ENCODE measurements around the gene SCG5.
A peak's percentile ranks its signal among the peaks of the same experiment; 100 is the strongest.
"Not testable (repeated sequence)": the region's sequence is repeated elsewhere in the genome, so short reads cannot be mapped to it uniquely, and the experiment has no call there.

Gene SCG5

DNA sequence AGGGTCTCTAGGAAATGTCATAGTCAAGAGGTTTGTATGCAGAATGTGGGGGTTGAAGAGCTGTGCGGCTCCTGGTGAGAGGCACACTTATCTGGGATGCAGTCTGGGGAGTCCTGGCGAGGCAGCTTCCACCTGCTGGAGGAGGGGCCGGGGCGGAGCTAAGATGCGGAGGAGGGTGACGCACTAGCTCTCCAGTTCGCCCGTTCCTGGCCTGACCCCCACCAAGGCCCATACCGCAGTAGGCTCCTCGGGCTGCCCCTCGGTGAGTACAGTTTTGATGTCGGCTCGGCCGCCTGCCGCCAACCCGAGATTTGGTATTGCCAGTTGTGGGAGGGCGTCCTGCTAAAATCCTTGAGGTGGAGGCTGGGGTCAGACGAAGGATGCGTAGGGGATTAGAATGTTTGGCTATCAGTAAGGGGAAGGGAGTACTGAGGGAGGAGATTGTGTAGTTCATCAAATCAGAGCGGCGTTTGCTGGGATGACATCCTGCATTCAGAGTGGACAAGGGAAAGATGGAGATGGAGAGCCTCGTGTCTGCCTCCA, at the start of gene SCG5:
Gene SCG5 (plus strand): TSS at position 194 of the 543 bp plus-strand sequence. CDS start 1,883 bp downstream, outside the sequence.
- H3K4me3 ChIP-seq (ENCODE audit: low read depth, low read length), result no peak within 1 kb of the TSS
- TF ChIP-seq, protein P1, sequence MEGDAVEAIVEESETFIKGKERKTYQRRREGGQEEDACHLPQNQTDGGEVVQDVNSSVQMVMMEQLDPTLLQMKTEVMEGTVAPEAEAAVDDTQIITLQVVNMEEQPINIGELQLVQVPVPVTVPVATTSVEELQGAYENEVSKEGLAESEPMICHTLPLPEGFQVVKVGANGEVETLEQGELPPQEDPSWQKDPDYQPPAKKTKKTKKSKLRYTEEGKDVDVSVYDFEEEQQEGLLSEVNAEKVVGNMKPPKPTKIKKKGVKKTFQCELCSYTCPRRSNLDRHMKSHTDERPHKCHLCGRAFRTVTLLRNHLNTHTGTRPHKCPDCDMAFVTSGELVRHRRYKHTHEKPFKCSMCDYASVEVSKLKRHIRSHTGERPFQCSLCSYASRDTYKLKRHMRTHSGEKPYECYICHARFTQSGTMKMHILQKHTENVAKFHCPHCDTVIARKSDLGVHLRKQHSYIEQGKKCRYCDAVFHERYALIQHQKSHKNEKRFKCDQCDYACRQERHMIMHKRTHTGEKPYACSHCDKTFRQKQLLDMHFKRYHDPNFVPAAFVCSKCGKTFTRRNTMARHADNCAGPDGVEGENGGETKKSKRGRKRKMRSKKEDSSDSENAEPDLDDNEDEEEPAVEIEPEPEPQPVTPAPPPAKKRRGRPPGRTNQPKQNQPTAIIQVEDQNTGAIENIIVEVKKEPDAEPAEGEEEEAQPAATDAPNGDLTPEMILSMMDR (IDR thresholded peaks at IDR 0.05; ENCODE audit: insufficient read depth, low read depth, low read length, missing control alignments), result no peak
- DNase-seq (ENCODE audit: low read depth), result no peak

GRCh38 chr15:32593151-32593550, 48.4 kb upstream of the SCG5 start, which contains the start of gene GOLGA8N:
GOLGA8N (plus strand) TSS chr15:32593456.
- DNase-seq (ENCODE audit: low read depth); H3K4me3 ChIP-seq (ENCODE audit: low read depth, low read length): not testable (repeated sequence)

GRCh38 chr15:32609518-32609917, 32.0 kb upstream of the SCG5 start:
- H3K4me3 ChIP-seq (ENCODE audit: low read depth, low read length); DNase-seq (ENCODE audit: low read depth): not testable (repeated sequence)

GRCh38 chr15:32610719-32611118, 30.8 kb upstream of the SCG5 start:
- peak; percentile 31 for DNase-seq (ENCODE audit: low read depth)
- not testable (repeated sequence) for H3K4me3 ChIP-seq (ENCODE audit: low read depth, low read length)

DNA sequence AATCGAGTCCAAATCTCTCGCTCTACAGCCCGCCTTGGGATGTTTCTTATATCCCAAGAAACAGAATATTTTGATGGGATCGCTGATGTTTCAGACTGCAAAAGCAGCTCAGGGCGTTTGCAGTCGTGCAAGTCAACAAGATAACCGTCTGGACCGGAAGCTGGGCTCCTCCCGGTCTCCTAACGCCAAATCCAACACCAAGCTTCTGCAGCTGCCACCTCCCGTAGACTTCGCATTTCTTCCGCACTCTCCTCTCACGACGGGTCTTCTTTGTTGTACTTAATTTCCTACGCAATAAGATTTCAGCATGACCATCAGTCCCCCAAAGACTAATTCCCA, 26.8 kb upstream of the SCG5 start:
- H3K4me3 ChIP-seq (ENCODE audit: low read depth, low read length), result peak overlapping the region; percentile 68
- not testable (repeated sequence) for DNase-seq (ENCODE audit: low read depth)

GRCh38 chr15:32615051-32615870, 26.2 kb upstream of the SCG5 start, which contains the start of gene ARHGAP11A:
ARHGAP11A (plus strand) TSS chr15:32615504; CDS start chr15:32616212, 708 bp downstream.
- DNase-seq (ENCODE audit: low read depth), result peak; percentile 91
- peak within 1 kb of the TSS; percentile 68 for H3K4me3 ChIP-seq (ENCODE audit: low read depth, low read length)

- peak; percentile 15 for DNase-seq (ENCODE audit: low read depth)
- peak overlapping the region; percentile 62 for H3K4me3 ChIP-seq (ENCODE audit: low read depth, low read length)
These were observed 25.6 kb upstream of the SCG5 start for GRCh38 chr15:32615871-32616426.

GRCh38 chr15:32636410-32636809, 5.1 kb upstream of the SCG5 start:
- no peak for DNase-seq (ENCODE audit: low read depth)
- TF ChIP-seq, protein P1 (IDR thresholded peaks at IDR 0.05; ENCODE audit: insufficient read depth, low read depth, low read length, missing control alignments), result no peak
- H3K4me3 ChIP-seq (ENCODE audit: low read depth, low read length), result no peak overlapping the region; the same call in 1 of the 2 replicates

DNA sequence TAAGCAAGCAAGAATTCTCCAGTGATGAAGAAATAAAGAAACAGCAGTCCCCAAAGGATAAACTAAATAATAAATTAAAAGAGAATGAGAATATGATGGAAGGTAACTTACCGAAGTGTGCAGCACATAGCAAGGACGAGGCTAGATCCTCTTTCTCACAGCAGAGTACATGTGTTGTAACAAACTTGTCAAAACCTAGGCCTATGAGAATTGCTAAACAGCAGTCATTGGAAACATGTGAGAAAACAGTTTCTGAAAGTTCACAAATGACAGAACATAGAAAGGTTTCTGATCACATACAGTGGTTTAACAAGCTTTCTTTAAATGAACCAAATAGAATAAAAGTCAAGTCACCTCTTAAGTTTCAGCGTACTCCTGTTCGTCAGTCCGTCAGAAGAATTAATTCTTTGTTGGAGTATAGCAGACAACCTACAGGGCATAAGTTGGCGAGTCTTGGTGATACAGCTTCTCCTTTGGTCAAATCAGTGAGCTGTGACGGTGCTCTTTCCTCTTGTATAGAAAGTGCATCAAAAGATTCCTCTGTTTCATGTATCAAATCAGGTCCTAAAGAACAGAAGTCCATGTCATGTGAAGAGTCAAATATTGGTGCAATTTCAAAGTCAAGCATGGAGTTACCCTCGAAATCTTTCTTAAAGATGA, 4.5 kb upstream of the SCG5 start:
- no peak overlapping the region for H3K4me3 ChIP-seq (ENCODE audit: low read depth, low read length)
- TF ChIP-seq, protein P1 (IDR thresholded peaks at IDR 0.05; ENCODE audit: insufficient read depth, low read depth, low read length, missing control alignments), result no peak

DNA sequence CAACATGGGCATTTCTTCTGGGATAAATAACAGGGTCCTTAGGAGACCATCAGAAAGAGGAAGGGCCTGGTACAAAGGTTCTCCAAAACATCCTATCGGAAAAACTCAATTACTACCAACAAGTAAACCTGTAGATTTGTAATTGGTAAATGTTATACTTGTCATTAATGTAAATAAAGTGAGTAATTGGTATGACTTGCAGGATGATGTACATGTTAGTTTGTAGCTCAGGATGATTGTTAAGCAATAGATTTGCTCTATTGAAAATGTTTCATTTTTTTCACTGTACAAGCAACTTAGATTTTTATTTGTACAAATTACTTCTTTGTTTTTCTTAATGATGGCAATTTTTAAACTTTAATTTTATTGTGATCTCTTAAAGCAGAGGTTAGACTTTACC, 3.8 kb upstream of the SCG5 start:
- TF ChIP-seq, protein P1 (IDR thresholded peaks at IDR 0.05; ENCODE audit: insufficient read depth, low read depth, low read length, missing control alignments), result no peak
- no peak overlapping the region for H3K4me3 ChIP-seq (ENCODE audit: low read depth, low read length)
- DNase-seq (ENCODE audit: low read depth), result no peak

More for the DNA sequence above, 4.5 kb upstream of the SCG5 start:
- DNase-seq (ENCODE audit: low read depth), result peak; percentile 62
